Measurements from ENCODE around the gene HCFC1.

DNA sequence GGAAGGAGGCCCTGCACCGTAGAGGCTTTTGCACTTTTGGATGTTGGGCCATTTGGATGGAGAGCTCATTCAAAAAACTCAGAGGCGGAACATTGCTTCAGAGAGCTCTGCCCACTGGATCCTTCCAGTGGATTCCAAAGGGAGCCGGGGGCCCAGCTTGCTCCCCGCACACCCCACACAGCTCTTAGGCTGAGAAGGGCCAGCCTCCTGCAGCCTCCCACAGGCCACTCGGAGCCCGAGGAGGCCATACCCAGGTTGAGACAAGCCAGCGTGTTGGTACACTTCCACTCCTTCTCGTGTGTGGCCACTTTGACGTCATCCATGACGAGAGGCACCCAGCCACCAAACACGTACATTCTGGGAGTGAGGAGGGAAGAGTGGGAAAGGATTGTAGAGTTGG lies 10.3 kb downstream of the HCFC1 start:
- TF ChIP-seq, protein P1, sequence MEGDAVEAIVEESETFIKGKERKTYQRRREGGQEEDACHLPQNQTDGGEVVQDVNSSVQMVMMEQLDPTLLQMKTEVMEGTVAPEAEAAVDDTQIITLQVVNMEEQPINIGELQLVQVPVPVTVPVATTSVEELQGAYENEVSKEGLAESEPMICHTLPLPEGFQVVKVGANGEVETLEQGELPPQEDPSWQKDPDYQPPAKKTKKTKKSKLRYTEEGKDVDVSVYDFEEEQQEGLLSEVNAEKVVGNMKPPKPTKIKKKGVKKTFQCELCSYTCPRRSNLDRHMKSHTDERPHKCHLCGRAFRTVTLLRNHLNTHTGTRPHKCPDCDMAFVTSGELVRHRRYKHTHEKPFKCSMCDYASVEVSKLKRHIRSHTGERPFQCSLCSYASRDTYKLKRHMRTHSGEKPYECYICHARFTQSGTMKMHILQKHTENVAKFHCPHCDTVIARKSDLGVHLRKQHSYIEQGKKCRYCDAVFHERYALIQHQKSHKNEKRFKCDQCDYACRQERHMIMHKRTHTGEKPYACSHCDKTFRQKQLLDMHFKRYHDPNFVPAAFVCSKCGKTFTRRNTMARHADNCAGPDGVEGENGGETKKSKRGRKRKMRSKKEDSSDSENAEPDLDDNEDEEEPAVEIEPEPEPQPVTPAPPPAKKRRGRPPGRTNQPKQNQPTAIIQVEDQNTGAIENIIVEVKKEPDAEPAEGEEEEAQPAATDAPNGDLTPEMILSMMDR (IDR thresholded peaks at IDR 0.05; ENCODE audit: low read depth, low read length, poor library complexity, severe bottlenecking) = no peak
- no peak for TF ChIP-seq EZH2phosphoT487 (IDR thresholded peaks at IDR 0.05; ENCODE audit: borderline replicate concordance, low read length)
